Osteoblast (primary cell): Measurements from ENCODE around the gene SMG5. TPM values are rescaled to one million over a fixed set of nuclear protein-coding genes. Genes with fewer than 3 reads are reported as not detected.

Source experiments
- DNase-seq: peaks from one replicate; pipeline ENCODE4 v3.0.0; 2011; ENCODE audit warnings: low spot score, mixed read lengths; ENCODE audit not compliant: insufficient read length; ENCODE audit errors: missing footprints
- H2AFZ ChIP-seq: 2 replicates; pipeline ENCODE4 v1.6.0; 2011; ENCODE audit warnings: mild to moderate bottlenecking, low read length
- H3K27ac ChIP-seq: 2 replicates; pipeline ENCODE4 v1.5.1; 2011; ENCODE audit warnings: mild to moderate bottlenecking, low read depth, low read length, moderate library complexity
- H3K27me3 ChIP-seq: 2 replicates; pipeline ENCODE4 v1.6.0; 2012; ENCODE audit warnings: mild to moderate bottlenecking, control low read depth, inconsistent platforms, low read length, moderate library complexity; ENCODE audit not compliant: insufficient read depth
- H3K36me3 ChIP-seq: 2 replicates; pipeline ENCODE4 v1.5.1; 2011; ENCODE audit warnings: mild to moderate bottlenecking, low read length, control low read depth, moderate library complexity; ENCODE audit not compliant: insufficient read depth
- H3K4me1 ChIP-seq: 2 replicates; pipeline ENCODE4 v1.5.1; 2011; ENCODE audit warnings: mild to moderate bottlenecking, low read length, control low read depth, moderate library complexity; ENCODE audit not compliant: insufficient read depth
- H3K4me2 ChIP-seq: 2 replicates; pipeline ENCODE4 v1.6.0; 2011; ENCODE audit warnings: mild to moderate bottlenecking, low read length; ENCODE audit not compliant: insufficient read depth
- H3K4me3 ChIP-seq: fragments of 200-600 bp; sonication (generic); 3 replicates; pipeline ENCODE4 v1.5.1; 2012; ENCODE audit warnings: mild to moderate bottlenecking, low read length, inconsistent platforms; ENCODE audit not compliant: insufficient read depth
- H3K79me2 ChIP-seq: 2 replicates; pipeline ENCODE4 v1.6.0; 2012; ENCODE audit warnings: mild to moderate bottlenecking, low read length, control low read depth, inconsistent platforms; ENCODE audit not compliant: insufficient read depth
- H3K9me3 ChIP-seq: 2 replicates; pipeline ENCODE4 v1.5.1; 2011; ENCODE audit warnings: low read depth, low read length, control low read depth
- H4K20me1 ChIP-seq: 2 replicates; pipeline ENCODE4 v1.6.0; 2012; ENCODE audit warnings: mild to moderate bottlenecking, low read length, control low read depth; ENCODE audit not compliant: insufficient read depth
- total RNA-seq: library from RNA; depleted of rRNA; stranded (reverse); fragments of >200 nt; gene quantifications from 2 replicates; pipeline ENCODE4 v1.2.3, GENCODE V29; 2012
- TF ChIP-seq, protein P1 (sequence below): IDR thresholded peaks from 2 replicates; pipeline ENCODE4 v1.5.1; 2011; ENCODE audit warnings: mild to moderate bottlenecking, low read depth, low read length, moderate library complexity; ENCODE audit errors: extremely low read depth

Gene SMG5
- total RNA-seq, 1 donor = 50.7 TPM

DNA sequence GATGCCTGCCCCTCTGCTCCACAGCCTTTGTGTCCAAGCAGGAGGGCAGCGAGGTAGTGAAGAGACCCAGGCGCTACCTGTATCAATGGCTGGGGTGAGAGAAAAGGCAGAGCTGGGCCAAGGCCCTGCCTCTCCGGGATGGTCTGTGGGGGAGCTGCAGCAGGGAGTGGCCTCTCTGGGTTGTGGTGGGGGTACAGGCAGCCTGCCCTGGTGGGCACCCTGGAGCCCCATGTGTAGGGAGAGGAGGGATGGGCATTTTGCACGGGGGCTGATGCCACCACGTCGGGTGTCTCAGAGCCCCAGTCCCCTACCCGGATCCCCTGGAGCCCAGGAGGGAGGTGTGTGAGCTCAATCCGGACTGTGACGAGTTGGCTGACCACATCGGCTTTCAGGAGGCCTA is 39.9 kb downstream of the SMG5 start:
- Histone ChIP-seq H3K4me3 (no peak overlapping the region), H3K36me3 (no peaks in the 10 kb centered on the region), H3K27ac (no peak overlapping the region), H2AFZ (no peak overlapping the region), H4K20me1 (no peaks in the 10 kb centered on the region), H3K9me3 (no peaks in the 10 kb centered on the region), H3K79me2 (no peaks in the 10 kb centered on the region), H3K4me2 (peak overlapping the region; percentile 52), H3K27me3 (peaks cover 19% of the 10 kb centered on the region), H3K4me1 (peaks cover 27% of the 10 kb centered on the region)
- TF ChIP-seq, protein P1, sequence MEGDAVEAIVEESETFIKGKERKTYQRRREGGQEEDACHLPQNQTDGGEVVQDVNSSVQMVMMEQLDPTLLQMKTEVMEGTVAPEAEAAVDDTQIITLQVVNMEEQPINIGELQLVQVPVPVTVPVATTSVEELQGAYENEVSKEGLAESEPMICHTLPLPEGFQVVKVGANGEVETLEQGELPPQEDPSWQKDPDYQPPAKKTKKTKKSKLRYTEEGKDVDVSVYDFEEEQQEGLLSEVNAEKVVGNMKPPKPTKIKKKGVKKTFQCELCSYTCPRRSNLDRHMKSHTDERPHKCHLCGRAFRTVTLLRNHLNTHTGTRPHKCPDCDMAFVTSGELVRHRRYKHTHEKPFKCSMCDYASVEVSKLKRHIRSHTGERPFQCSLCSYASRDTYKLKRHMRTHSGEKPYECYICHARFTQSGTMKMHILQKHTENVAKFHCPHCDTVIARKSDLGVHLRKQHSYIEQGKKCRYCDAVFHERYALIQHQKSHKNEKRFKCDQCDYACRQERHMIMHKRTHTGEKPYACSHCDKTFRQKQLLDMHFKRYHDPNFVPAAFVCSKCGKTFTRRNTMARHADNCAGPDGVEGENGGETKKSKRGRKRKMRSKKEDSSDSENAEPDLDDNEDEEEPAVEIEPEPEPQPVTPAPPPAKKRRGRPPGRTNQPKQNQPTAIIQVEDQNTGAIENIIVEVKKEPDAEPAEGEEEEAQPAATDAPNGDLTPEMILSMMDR = no peak
- DNase-seq = no peak

DNA sequence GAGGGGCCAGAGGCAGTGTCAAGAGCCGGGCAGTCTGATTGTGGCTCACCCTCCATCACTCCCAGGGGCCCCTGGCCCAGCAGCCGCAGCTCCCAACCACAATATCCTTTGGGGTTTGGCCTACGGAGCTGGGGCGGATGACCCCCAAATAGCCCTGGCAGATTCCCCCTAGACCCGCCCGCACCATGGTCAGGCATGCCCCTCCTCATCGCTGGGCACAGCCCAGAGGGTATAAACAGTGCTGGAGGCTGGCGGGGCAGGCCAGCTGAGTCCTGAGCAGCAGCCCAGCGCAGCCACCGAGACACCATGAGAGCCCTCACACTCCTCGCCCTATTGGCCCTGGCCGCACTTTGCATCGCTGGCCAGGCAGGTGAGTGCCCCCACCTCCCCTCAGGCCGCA is 40.7 kb downstream of the SMG5 start, which contains the start of gene BGLAP:
BGLAP (plus strand) TSS at position 259 of the 400 bp plus-strand sequence; CDS start at position 307, 48 bp downstream.
- no peaks in the 10 kb centered on the region for H3K79me2 ChIP-seq
- no peaks in the 10 kb centered on the region for H4K20me1 ChIP-seq
- peaks cover 19% of the 10 kb centered on the region for H3K27me3 ChIP-seq
- no peak within 1 kb of the TSS for H2AFZ ChIP-seq
- no peaks in the 10 kb centered on the region for H3K9me3 ChIP-seq
- peaks cover 27% of the 10 kb centered on the region for H3K4me1 ChIP-seq
- H3K4me2 ChIP-seq = peak within 1 kb of the TSS; percentile 52
- peaks cover 3% of the 10 kb centered on the region for H3K36me3 ChIP-seq
- DNase-seq = peak; percentile 76
- H3K27ac ChIP-seq = peak within 1 kb of the TSS; percentile 49
- TF ChIP-seq, protein P1 = no peak
- H3K4me3 ChIP-seq = peak within 1 kb of the TSS; percentile 23

DNA sequence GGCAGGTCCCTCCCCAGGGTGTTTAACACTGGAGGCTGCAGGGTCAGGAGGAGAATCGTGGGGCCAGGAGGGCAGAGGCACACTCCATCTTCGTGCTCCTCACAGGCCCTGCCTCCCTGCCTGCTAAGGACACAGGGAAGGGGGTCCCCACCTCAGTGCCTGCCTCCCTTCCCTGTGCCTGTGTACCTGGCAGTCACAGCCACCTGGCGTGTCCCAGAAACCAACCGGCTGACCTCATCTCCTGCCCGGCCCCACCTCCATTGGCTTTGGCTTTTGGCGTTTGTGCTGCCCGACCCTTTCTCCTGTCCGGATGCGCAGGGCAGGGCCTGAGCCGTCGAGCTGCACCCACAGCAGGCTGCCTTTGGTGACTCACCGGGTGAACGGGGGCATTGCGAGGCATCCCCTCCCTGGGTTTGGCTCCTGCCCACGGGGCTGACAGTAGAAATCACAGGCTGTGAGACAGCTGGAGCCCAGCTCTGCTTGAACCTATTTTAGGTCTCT is 41.3 kb downstream of the SMG5 start:
- peak overlapping the region; percentile 49 for H3K27ac ChIP-seq
- H3K4me1 ChIP-seq = peaks cover 27% of the 10 kb centered on the region
- TF ChIP-seq, protein P1 = no peak
- peaks cover 9% of the 10 kb centered on the region for H3K36me3 ChIP-seq
- peak overlapping the region; percentile 52 for H3K4me2 ChIP-seq
- no peaks in the 10 kb centered on the region for H3K79me2 ChIP-seq
- DNase-seq = peak; percentile 99
- H3K4me3 ChIP-seq = peak overlapping the region; percentile 23
- H3K27me3 ChIP-seq = peaks cover 16% of the 10 kb centered on the region
- H2AFZ ChIP-seq = no peak overlapping the region
- H3K9me3 ChIP-seq = no peaks in the 10 kb centered on the region
- no peaks in the 10 kb centered on the region for H4K20me1 ChIP-seq

DNA sequence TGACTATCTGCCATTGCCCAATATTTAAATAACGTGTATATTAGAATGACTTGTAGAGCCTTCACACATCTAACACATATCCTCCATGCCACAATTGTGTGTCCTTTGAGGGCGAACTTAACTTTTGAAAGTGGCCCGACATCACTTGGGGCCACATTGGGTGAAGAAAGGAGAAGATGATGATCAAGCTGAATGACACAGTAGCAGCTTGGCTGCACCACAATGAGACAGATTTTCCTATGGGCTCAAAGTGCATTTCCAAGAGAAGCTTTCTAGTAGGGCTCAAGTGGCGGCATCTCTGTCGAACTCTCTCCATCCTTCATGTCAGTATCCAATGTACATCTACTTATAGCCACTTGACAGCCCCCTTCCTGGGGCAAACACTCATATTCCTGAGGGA is 44.4 kb downstream of the SMG5 start:
- no peak overlapping the region for H3K4me2 ChIP-seq

More for the DNA sequence above, 44.4 kb downstream of the SMG5 start:
- no peak for DNase-seq
- Histone ChIP-seq H3K79me2 (no peaks in the 10 kb centered on the region), H3K4me1 (peaks cover 35% of the 10 kb centered on the region), H3K27me3 (no peaks in the 10 kb centered on the region), H2AFZ (no peak overlapping the region), H4K20me1 (no peaks in the 10 kb centered on the region), H3K9me3 (no peaks in the 10 kb centered on the region), H3K27ac (no peak overlapping the region), H3K4me3 (no peak overlapping the region), H3K36me3 (peaks cover 16% of the 10 kb centered on the region)
- TF ChIP-seq, protein P1 = no peak
